H54 (cell line): ENCODE measurements around the gene LAMA3.

Experiments used
- DNase-seq: peaks from one replicate; pipeline ENCODE4 v3.0.0; 2011; ENCODE audit warnings: low spot score, mixed read lengths; ENCODE audit not compliant: insufficient read length
- FAIRE-seq: peaks from 3 replicates; lab custom pipeline; 2011; peaks lifted over from hg19 to GRCh38; lab: Jason Lieb, UNC
- POLR2A ChIP-seq: IDR thresholded peaks from 2 replicates; pipeline ENCODE4 v1.6.1; 2011; ENCODE audit warnings: low read depth, mild to moderate bottlenecking, low read length

Gene LAMA3

DNA sequence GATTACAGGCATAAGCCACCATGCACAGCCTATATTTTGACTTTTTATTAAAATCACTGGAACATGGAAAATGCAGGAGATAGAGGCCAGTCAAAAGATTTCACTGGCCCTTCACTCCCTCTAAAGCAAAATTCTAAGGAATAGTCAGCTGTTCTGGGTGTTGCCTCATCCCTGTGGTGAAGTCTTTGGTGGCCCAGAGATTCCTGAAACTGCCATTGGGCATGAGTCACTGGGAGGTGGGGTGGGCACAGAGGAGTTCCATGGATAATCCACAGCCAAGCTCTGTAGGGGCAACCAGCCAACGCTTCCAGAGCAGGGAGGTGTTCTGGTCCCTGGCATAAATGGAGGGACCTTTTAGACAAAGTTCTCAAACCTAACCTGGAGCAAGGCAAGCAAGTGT, 235.6 kb downstream of the LAMA3 start:
- TF ChIP-seq POLR2A: no peak
- DNase-seq (peak; percentile 26), FAIRE-seq (peak; percentile 6)

DNA sequence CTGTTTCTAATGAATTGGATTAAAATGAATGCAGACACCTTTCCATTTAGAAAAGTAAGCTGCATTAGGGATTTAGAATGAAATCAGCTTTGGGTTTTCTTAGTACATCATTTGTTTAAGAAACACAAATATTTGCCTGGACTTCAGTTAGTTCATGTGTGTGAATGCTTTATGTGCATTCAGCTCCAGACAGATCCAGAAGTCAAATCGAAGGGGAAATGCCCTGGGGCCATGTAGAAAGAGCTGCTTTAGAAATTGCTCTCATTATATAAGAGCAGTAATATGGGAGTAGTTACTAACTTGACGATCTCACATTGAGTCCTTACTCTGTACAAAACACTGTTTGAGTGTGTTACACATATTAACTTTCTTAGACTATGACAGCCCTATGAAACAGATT, 237.3 kb downstream of the LAMA3 start:
- TF ChIP-seq POLR2A: no peak
- DNase-seq: no peak
- FAIRE-seq: no peak

DNA sequence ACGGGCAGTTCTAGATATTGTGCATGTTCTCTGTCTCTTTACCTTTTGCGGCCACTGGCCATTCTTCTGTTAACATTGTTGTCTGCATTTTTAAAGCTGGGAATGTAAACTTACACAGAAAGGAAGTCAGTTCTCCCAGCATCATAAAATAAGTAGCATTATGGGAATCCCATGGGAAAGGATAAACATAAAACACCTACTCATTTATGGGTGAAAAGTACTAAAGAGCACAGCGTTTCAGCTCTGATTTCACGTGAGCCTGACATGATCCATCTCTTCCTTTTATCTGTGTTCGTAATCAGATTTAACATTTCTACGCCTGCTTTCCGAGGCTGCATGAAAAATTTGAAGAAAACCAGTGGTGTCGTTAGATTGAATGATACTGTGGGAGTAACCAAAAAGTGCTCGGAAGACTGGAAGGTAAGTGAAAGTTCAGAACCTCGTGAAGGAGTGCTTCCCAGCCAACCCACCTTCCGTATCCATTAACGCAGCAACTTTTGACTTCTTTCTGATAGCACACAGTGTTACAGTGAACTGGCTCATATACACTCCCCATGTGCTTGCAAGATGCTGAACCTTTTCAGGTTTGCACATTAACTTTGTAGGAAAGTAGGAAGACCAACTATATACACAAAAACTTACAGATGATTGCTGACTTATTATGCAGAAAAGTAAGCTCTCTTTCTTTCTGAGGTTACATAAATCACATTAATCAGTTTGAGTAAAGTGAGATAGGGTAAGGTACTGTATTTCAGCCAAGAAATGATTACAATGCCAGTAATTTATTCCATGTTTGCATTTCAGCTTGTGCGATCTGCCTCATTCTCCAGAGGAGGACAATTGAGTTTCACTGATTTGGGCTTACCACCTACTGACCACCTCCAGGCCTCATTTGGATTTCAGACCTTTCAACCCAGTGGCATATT, 238.8 kb downstream of the LAMA3 start:
- FAIRE-seq: no peak

DNA sequence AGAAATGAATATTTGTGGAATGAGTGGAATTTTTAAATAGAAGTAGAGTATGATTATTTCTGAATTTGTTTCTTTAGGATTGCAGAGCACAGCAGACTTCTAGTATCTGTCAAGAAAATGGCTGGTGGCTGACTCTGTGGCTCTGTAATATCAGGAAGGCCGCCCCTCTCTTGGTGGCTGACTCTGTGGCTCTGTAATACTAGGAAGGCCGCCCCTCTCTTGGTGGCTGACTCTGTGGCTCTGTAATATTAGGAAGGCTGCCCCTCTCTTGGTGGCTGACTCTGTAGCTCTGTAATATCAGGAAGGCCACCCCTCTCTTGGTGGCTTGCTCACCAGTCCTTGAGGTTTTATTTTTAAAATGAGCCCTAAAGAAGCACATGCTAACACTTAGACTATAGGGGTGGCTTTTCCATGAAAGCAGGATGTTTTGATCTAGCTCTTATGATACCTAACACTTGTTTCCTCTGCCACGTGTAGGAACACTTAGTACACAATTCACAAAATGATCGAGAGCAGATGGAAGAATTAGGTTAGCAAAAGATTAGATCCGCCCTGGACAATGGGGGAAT, 240.2 kb downstream of the LAMA3 start:
- FAIRE-seq (no peak), DNase-seq (no peak)
- no peak for TF ChIP-seq POLR2A

More for the DNA sequence above, 238.8 kb downstream of the LAMA3 start:
- no peak for DNase-seq
- TF ChIP-seq POLR2A: no peak

DNA sequence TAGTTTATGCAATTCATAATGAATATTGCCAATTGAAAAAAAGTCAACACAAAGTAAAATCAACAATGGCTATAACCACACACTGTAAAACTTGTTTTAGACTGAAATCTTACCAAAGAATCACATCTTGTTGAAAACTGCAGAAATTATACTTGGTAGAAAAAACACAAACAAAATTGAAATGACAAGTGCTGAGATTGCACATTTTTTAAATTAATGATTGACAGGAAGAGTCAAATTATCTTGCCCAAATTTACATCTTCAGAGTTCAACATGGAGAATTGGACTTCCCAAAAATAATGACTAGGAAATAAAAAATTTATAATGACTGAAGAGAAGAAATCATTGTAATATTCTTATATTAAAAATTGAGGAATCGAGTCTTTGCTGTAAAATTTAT, 240.7 kb downstream of the LAMA3 start:
- DNase-seq (no peak), FAIRE-seq (no peak)
- TF ChIP-seq POLR2A: no peak

DNA sequence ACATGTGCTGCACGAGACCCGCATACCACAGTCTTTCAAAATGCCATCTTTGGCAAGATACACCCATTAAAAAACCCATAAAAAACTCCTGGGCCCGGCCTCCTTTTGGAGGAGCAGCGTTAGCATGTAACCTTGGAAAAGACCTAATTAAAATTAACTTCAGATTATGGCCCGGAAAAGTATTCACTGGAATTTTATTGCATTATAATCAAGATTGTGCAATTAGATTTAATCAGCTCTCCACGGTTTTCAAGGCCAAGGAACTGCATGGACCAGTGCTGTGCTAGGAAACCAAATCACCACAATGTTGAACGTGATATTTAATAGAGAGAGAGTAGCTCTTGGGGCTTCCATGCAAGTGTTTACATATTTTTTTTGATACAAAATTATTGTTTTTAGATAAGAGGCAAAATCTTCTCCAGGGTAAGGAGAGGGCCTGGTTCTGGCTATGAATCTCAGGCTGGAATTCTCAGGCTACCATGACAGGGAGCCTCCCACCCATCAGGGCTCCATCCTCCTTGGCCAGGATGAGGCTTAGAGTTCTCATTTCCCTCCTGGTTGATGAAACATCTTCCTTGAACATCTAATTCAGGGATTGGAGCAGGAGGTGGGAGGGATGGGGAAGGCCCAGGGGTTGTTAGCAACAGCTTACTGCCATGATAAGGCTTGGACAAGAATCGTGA, 243.3 kb downstream of the LAMA3 start:
- DNase-seq: no peak
- TF ChIP-seq POLR2A: no peak
- FAIRE-seq: no peak

DNA sequence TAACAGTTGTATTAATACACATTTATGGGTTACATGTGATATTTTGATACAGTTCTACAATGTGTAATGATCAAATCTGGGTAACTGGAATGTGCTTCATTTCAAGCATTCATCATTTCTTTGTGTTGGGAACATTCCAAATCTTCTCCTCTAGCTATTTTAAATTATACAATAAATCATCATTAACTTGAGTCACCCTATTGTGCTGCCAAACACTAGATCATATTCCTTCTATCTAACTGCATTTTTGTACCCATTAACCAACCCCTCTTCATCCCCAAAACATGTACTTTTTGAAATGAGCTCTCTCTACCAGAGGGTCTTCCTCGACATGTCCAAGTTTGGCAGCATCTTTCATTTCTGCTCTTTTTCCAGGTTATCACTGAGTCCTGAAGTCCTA, 244.2 kb downstream of the LAMA3 start:
- no peak for TF ChIP-seq POLR2A
- DNase-seq (no peak), FAIRE-seq (no peak)

DNA sequence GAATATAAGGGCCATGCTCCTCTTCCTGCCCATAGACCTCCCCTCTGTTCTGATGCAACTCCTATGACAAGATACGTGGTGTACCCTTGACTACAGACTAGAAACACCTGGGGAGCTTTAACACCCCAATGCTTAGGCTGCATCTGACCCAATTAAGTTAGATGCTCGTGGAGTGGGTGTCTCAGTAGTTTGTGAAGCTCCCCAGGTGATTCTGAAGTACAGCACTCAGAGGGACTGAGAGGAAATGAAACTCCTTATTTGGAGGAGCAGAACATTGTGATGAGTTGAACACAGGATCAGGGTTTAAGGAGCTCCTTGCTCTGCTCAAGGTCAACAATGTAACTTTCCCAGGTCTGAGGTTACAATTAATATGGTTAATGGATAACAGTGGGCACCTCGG, 245.0 kb downstream of the LAMA3 start:
- no peak for TF ChIP-seq POLR2A
- no peak for DNase-seq
- no peak for FAIRE-seq

DNA sequence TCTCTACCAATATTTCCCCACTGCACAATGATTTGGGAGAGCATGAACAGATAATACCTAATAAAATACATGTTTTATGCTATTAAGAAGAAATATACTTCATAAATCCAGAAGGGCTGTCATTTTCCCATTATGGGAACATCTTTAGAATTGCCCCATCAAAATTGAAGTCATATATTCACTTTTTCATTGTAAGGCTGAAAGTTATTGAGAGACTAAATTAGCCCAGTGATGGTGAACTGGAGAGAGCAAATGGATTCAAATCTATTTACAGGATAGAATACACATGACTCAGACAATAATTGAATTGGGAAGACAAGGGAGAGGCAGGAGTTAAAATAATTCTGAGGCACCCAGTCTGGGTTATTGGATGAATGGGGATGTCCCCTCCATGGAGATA, 245.6 kb downstream of the LAMA3 start:
- no peak for TF ChIP-seq POLR2A
- DNase-seq: no peak
- no peak for FAIRE-seq

DNA sequence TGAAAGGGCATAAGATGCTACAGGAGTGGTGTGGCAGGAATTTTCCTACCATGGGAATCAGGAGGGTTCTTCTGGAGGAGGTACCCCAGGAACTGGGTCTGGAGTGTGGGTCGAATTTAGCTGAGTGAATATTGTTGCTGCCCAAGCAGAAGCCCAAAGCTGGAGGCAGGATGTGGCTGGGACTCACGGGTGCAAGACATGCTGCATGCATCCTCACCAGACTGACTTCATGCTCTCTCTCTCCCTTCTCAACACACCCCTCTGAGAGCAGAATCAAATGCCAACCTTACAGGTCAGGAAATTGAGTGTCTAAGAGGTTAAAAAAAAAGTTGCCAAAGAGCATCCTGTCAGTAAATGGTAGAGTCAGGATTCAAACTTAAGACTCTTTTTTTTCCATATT, 246.6 kb downstream of the LAMA3 start:
- no peak for DNase-seq
- no peak for FAIRE-seq
- no peak for TF ChIP-seq POLR2A

DNA sequence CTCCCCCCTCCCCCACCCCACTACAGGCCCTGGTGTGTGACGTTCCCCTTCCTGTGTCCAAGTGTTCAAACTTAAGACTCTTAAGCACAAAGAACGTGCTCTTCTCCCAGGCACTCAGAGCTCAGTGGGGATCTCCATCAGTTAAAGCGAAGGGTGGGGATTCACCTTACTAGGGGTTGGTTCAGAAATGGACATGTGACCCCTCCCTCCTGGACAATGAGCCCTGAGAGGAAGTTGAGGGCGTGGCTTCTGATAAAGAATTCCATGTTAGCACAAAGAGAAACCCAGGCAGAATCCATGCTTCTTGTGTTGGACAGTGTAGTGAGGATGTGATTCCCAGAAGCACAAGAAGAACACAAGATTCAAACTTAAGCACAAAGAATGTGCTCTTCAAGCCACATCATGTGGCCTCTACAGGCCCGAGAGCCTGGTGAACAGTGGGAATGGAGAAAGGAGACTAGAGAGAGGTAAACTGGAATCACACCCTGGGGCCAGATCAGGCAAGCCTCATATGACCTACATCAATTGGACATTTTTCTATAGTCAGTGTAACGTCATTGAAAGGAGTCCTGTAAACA, 247.2 kb downstream of the LAMA3 start:
- no peak for FAIRE-seq

DNA sequence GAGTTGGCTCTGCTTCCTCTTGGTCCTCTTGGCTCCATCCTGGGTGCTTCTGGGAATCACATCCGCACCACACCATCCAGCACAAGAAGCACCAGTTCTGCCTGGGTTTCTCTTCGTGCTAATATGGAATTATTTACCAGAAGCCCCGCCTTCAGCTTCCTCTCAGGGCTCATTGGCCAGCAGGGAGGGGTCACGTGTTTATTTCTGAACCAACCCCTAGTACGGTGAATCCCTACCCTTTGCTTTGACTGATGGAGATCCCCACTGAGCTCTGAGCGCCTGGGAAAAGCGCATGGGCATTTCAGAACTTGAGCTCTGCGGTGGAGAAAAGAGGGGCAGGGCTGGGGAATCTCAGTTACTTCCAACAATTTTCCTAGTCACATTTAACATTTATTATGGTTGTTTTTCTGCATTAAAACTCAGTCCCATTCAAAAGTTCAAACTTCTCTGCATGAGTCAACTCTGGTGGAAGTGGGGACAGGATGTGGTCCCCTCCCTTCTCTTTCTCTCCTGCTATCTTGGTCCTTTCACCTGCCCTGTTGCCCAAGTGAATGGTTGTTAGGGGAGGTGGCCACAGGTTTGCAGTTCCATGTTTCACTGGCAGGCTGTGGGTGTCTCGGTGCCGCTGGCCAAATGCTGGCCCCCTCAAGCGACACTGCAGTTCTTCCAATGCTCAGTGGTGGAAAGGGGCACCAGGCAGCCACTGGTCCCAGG, 248.9 kb downstream of the LAMA3 start:
- no peak for FAIRE-seq
- no peak for TF ChIP-seq POLR2A
- no peak for DNase-seq

More for the DNA sequence above, 247.2 kb downstream of the LAMA3 start:
- DNase-seq: no peak
- TF ChIP-seq POLR2A: no peak

DNA sequence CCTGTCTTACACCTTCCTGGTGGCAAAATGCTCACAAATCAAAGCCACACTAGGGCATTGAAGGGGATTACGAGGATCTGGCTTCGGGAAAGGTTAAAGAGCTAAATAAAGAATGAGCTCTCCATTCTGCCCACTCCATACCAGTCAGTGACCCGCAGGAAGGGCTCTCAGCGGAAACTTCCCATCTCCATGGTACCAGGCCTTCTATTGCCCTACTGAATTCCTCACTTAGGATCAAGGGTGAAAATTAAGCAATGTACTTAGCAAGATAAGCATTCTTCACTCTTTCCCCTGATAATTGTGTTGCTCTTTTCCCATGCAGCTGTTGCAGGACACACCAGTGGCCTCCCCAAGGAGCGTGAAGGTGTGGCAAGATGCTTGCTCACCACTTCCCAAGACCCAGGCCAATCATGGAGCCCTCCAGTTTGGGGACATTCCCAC, 249.7 kb downstream of the LAMA3 start:
- DNase-seq (no peak), FAIRE-seq (no peak)
- no peak for TF ChIP-seq POLR2A
